A673 (cell line): ENCODE results near the gene MSANTD1. TPM values are rescaled to one million over a fixed set of nuclear protein-coding genes. Genes with fewer than 3 reads are reported as not detected.

Experiments
- BruUV-seq: library from RNA; stranded (reverse); fragments of 400-500 nt; replicated peaks from 2 replicates; lab custom pipeline; 2021; lab: Mats Ljungman, UMichigan
- CTCF ChIA-PET: fragments of 300-600 bp; sonication (Branson Sonifier 250); formaldehyde crosslinking; loops from one replicate; lab custom pipeline; 2022; ENCODE audit warnings: antibody characterized with exemption; lab: Charles Lee
- POLR2A ChIA-PET: fragments of 300-600 bp; sonication (Branson Sonifier 250); formaldehyde crosslinking; loops from one replicate; lab custom pipeline; 2022; ENCODE audit warnings: antibody characterized with exemption; ENCODE audit not compliant: low non-redundant PET; lab: Charles Lee
- DNase-seq: peaks from one replicate; pipeline ENCODE4 v3.0.0-alpha.2; 2015; ENCODE audit warnings: low spot score
- H3K27ac ChIP-seq: fragments of 200-600 bp; sonication (generic); 2 replicates; pipeline ENCODE4 v1.5.1; 2016; ENCODE audit warnings: mixed run types, low read depth, mild to moderate bottlenecking, mixed read lengths, antibody characterized with exemption, low read length; ENCODE audit not compliant: poor library complexity, severe bottlenecking
- H3K27me3 ChIP-seq: fragments of 200-600 bp; sonication (generic); replicated peaks from 2 replicates; pipeline ENCODE4 v1.6.1; 2017; ENCODE audit warnings: mixed run types, low read depth, mild to moderate bottlenecking, mixed read lengths, antibody characterized with exemption, low read length; ENCODE audit not compliant: insufficient read depth, poor library complexity
- H3K36me3 ChIP-seq: fragments of 200-600 bp; sonication (generic); 2 replicates; pipeline ENCODE4 v1.6.1; 2016; ENCODE audit warnings: mixed run types, mild to moderate bottlenecking, mixed read lengths, antibody characterized with exemption, low read length; ENCODE audit not compliant: insufficient read depth, poor library complexity, severe bottlenecking
- H3K4me1 ChIP-seq: fragments of 200-600 bp; sonication (generic); 2 replicates; pipeline ENCODE4 v1.6.1; 2017; ENCODE audit warnings: mixed run types, mild to moderate bottlenecking, mixed read lengths, antibody characterized with exemption, low read length; ENCODE audit not compliant: insufficient read depth, poor library complexity, severe bottlenecking
- H3K4me3 ChIP-seq: fragments of 200-600 bp; sonication (generic); 2 replicates; pipeline ENCODE4 v1.5.1; 2016; ENCODE audit warnings: low read depth, mixed run types, mild to moderate bottlenecking, mixed read lengths, low read length; ENCODE audit not compliant: poor library complexity, severe bottlenecking
- H3K9me3 ChIP-seq: fragments of 200-600 bp; sonication (generic); 2 replicates; pipeline ENCODE4 v1.6.1; 2016; ENCODE audit warnings: mixed run types, low read depth, mild to moderate bottlenecking, mixed read lengths, antibody characterized with exemption, low read length; ENCODE audit not compliant: poor library complexity, severe bottlenecking
- EZH2 ChIP-seq: fragments of 200-600 bp; sonication (generic); IDR thresholded peaks from 2 replicates; pipeline ENCODE4 v1.6.1; 2017; ENCODE audit warnings: borderline replicate concordance, low read depth, mild to moderate bottlenecking, mixed read lengths, antibody characterized with exemption, low read length; ENCODE audit not compliant: poor library complexity, severe bottlenecking
- intact Hi-C: fragments of 100-400 bp; cut with micrococcal nuclease; formaldehyde crosslinking; loops from one replicate; pipeline ENCODE4 v1.10.0; 2022; ENCODE audit not compliant: unreplicated experiment
- total RNA-seq: library from RNA; stranded (reverse); gene quantifications from 2 replicates; pipeline ENCODE4 v1.2.3, GENCODE V29; 2021
- TF ChIP-seq, protein P1 (sequence below): fragments of 300-800, 200-600 bp; sonication (generic); conservative IDR thresholded peaks from 2 replicates; pipeline ENCODE4 v1.5.1; 2017; ENCODE audit warnings: low read depth, mild to moderate bottlenecking, antibody characterized with exemption, low read length, moderate library complexity, mixed read lengths

The MSANTD1 gene
- total RNA-seq, 1 experiment from 2014 or later: 2.3 TPM

DNA sequence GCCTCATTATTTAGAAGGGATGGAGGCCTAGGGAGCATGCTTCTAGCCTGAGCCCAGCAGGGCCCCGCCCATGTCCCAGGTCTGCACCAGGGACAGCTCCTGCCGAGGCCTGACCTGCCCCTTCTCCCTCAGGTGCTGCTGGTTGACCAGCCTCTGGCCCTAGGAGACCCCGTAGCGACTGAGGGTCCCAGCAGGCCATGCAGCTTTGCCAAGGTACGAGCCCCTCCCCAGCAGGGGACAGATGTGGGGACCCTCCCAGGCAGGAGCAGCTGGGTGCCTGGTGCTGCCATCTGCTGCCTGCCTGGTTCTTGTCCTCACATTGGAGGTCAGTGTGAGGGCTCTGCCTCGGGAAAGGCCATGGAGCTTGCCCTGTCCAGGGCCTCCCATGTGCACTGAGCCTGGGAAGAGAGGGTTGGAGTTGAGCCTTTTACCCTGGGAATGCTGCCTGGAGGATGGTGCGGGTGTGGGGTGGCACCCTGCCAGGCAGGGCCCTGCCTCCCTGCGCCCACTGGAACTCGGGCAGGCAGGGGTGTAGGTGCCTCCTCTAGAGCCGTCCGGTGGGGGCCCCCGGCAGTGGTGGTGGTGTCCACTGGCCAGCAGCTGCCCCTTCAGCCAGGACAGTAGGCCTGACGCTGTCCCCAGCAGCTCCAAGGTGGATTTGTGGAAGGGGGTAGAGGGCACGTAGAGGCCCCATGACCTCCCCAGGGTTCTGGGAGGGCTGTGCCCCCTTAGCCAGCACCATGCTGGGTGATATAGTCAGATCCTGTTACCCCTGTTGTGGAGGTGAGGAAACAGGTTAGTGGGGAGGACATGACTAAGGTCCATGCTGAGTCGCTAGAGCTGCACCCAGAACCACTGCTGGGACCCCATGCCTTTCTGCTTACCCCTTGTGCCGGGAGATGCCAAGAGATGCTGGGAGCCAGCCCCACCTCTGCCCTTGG, 2.2 kb upstream of the MSANTD1 start:
- no peak overlapping the region for H3K4me3 ChIP-seq
- H3K27me3 ChIP-seq: no peaks in the 10 kb centered on the region
- peaks cover 6% of the 10 kb centered on the region for H3K4me1 ChIP-seq
- no peaks in the 10 kb centered on the region for H3K36me3 ChIP-seq
- ChIA-PET POLR2A (no interaction called here), CTCF (no interaction called here)
- BruUV-seq: no TSS peak
- no peak for DNase-seq
- TF ChIP-seq, protein P1, sequence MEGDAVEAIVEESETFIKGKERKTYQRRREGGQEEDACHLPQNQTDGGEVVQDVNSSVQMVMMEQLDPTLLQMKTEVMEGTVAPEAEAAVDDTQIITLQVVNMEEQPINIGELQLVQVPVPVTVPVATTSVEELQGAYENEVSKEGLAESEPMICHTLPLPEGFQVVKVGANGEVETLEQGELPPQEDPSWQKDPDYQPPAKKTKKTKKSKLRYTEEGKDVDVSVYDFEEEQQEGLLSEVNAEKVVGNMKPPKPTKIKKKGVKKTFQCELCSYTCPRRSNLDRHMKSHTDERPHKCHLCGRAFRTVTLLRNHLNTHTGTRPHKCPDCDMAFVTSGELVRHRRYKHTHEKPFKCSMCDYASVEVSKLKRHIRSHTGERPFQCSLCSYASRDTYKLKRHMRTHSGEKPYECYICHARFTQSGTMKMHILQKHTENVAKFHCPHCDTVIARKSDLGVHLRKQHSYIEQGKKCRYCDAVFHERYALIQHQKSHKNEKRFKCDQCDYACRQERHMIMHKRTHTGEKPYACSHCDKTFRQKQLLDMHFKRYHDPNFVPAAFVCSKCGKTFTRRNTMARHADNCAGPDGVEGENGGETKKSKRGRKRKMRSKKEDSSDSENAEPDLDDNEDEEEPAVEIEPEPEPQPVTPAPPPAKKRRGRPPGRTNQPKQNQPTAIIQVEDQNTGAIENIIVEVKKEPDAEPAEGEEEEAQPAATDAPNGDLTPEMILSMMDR: 0 out of 2 replicates have a peak, but pooled peaks have one; percentile 10
- TF ChIP-seq EZH2: no peak
- H3K9me3 ChIP-seq: no peaks in the 10 kb centered on the region
- intact Hi-C loops: no loop called here
- H3K27ac ChIP-seq: no peak overlapping the region

DNA sequence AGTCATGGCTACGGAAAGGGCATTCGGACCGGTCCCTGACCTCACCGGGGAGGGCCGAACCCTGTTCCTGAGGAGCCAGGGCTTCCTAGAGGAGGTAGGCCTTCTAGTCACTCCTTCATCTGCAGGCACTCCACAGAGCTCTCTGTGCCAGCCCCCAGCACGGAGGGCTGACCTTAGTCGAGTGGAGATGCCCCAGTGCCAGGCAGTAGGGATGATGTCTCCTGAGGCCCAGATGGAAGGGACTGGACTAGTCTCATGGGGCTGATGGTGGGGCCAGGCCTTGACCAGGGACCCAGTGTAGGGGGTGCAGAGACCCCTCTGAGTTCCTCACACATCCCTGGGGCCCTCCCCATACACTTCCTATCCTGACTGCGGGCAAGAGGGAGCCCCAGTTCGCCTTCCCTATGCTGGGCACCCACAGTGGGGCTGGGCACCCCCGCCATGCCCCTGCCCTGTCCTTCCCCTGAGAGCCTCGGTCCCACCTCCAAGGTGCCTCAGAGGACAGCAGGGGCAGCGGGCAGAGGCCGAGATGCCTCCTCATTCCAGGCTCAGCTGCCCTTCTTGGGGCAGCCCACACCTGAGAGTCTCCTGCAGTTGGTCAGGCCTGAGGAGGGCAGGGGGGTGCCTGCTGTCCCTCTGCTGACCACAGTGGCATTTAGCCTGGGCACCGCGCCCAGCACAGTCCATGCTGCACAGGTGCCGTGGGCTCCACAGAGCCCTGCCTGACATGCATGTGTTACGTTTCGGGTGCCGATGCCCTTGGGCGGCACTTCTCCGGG, 1.4 kb upstream of the MSANTD1 start:
- Histone ChIP-seq H3K4me3 (no peak overlapping the region), H3K9me3 (no peaks in the 10 kb centered on the region), H3K27ac (no peak overlapping the region), H3K27me3 (no peaks in the 10 kb centered on the region), H3K4me1 (peaks cover 6% of the 10 kb centered on the region), H3K36me3 (no peaks in the 10 kb centered on the region)
- TF ChIP-seq, protein P1: no peak
- TF ChIP-seq EZH2: no peak
- DNase-seq: no peak
- intact Hi-C loops: no loop called here
- ChIA-PET CTCF (no interaction called here), POLR2A (no interaction called here)
- BruUV-seq: no TSS peak

DNA sequence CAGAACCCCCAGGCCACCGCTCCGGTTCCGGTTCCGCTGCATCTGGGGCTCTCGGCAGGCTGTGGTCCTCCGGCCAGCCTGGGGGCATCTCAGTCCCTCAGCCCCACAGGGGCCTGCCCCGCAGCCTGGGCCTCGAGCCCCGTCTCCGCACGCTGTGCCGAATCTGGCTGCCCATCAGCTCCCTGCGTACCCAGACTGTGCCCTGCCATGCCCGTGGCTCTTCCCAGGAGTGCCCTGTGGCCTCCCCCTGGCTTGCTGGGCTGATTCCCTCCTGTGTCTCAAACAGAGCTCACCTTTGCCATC, 830 bp upstream of the MSANTD1 start:
- CTCF ChIA-PET: no interaction called here
- H3K27me3 ChIP-seq: no peaks in the 10 kb centered on the region
- intact Hi-C loops: no loop called here
- no peak for DNase-seq
- H3K4me3 ChIP-seq: no peak overlapping the region
- H3K4me1 ChIP-seq: peaks cover 6% of the 10 kb centered on the region
- no peaks in the 10 kb centered on the region for H3K9me3 ChIP-seq
- POLR2A ChIA-PET: no interaction called here
- H3K27ac ChIP-seq: no peak overlapping the region
- no TSS peak for BruUV-seq
- no peaks in the 10 kb centered on the region for H3K36me3 ChIP-seq
- no peak for TF ChIP-seq EZH2
- TF ChIP-seq, protein P1: no peak
